ENCODE results near the gene FTSJ1.

FTSJ1 gene

GRCh38 chrX:48470833-48471118, 5.2 kb upstream of the FTSJ1 start:
- no peak for DNase-seq

DNA sequence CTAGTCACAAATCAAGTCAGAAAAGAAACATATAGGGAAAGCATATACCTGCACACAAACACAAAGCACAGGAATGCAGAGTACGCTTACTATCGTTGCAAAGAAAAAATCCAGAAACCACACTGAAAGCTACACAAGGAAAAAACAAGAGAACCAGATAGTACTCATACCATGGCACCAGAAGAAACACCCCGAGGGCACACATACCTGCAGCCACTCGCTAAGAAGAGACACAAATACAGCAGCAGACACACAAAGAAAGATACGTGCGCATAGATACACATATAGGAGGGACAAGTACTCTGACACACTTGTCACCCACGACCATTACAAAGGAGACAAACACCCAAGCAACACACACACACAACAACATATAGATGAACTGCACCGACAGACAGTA, 4.5 kb upstream of the FTSJ1 start:
- no peak for DNase-seq

- DNase-seq = no peak
These were observed 3.8 kb upstream of the FTSJ1 start for GRCh38 chrX:48472225-48472624.

DNA sequence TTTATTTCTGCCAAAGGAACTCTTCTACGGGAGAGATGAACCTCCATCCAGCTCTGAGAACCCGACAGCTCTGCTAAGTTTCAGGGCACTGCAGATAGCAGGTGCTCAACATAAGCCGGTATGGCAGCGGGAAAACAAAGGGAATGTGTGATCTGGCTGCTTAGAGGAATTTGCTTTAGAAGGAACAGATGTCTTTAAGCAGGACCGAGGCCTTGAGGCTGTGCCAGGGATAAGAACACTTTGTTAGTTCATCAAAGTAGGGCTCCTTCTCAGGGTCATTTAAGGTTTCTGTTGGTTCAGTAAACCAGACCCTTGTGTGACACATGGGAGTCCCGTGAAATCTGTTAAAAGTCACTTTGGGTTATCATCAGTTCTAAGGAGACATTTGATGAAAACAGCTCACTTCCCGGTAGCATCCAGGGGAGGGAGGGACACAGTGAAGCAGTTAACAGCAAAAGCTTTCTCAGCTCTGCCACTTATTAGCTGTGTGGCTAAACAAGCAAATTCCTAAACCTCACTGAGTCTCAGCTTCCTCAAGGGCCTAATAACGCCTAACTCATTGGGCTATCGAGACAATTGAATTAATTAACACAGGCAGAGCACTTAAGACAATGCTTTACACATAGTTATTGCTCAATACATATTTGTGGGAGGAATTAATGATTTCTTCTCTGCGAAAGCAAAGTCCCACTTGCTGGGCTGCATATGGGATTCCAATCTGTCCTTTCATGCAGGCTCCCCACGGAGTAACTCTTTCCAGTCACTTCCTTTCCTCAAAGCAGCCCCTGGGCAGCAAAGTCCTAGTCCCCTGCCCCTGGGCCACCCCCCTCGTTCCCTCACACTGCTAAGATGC, 2.9 kb upstream of the FTSJ1 start:
- no peak for DNase-seq

DNA sequence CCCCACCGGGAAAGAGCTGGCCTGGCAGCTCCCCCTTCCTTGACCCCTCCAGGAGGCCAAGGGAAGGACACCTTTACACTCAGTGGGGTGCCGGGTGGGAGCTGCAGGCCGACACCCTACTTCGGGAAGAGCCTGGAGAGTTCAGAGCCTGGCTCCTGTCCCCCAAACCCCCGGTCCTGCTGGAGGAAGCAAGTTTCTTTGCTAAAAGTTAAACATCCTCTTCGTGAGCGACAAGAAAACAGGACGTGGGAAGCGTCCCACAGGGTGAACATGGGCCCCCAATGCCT, 2.4 kb upstream of the FTSJ1 start:
- DNase-seq = no peak

DNA sequence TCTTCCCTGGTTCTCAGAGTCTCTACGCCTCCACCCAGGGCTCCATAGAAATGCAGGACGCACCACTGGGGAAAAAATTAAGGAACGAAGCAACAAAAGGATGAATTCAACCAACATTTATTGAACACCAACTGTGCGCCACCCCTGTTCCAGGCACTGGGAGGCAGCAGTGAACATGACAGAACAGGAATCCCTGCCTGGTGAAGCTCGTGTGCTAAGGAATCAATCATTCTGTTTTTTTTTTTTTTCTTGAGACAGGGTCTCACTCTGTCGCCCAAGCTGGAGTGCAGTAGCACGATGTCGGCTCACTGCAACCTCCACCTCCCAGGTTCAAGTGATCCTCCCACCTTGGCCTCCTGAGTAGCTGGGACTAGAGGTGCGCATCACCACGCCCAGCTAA, 1.9 kb upstream of the FTSJ1 start:
- peak in 1 of 2 experiments; percentile 29 for DNase-seq

DNA sequence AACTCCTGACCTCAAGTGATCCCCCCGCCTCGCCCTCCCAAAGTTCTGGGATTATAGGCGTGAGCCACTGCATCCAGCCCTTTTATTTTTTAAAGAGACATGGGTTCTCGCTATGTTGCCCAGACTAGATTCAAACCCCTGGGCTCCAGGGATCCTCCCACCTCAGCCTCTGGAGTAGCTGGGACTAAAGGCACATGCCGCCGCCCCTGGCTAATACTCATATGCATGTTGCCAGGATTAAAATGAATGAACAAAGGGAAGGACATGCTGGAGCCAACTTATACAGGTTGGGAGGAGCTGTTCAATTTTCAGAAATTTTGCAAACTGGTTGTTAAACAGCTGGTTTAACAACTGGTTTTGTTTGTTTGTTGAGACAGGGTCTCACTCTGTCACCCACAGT, 1.4 kb upstream of the FTSJ1 start:
- no peak for DNase-seq

GRCh38 chrX:48475296-48475695, 703 bp upstream of the FTSJ1 start:
- no peak for DNase-seq

- DNase-seq = no peak
These were observed 920 bp downstream of the FTSJ1 start for GRCh38 chrX:48476919-48477318.

DNA sequence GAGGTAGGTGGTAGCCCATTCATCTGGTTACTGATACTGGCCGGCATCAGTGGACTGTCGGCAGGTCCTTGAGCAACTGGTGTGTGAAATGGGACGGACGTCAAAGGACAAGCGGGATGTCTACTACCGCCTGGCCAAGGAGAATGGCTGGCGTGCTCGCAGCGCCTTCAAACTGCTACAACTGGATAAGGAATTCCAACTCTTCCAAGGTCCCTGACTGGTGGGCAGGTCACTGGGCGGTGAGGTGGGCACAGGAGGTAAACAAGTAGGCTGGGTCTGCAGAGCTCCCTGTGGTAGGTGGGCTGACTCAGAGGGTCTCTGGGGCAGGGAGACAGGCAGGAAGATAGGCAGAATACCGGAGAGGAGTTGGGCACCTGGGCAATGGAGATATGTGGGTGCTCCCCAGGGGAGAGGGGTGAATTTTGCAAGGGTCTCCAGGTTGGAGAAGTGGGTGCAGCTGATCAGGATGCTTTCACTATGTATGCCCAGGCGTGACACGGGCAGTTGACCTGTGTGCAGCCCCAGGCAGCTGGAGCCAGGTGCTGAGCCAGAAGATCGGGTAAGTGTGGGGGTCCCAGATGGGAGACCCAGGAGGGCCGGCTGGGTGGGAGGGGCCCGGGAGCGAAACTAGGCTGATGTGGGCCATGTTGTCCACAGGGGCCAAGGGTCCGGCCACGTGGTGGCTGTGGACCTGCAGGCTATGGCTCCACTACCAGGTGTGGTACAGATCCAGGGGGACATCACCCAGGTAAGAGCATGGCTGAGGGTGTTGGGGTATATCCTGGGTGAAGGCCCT, 2.2 kb downstream of the FTSJ1 start:
- no peak for DNase-seq

DNA sequence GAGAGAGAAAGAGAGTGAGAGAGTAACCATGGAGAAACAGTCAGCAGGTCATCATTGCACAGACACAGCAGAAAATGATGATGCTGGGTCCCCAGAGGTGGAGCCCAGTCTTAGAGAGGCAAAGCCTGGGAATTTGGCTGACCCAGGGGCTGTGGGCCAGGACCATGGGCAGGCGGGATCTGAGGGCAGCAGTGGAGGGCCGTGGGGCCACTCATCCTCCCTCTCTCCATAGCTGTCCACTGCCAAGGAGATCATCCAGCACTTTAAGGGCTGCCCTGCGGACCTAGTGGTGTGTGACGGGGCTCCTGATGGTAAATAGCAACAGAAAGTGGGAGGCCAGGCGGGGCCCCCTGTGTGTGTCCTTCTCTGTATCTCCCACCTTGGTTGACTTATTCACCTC, 2.8 kb downstream of the FTSJ1 start:
- DNase-seq = no peak

- DNase-seq = no peak
These were observed 4.1 kb downstream of the FTSJ1 start for GRCh38 chrX:48480142-48480541.

DNA sequence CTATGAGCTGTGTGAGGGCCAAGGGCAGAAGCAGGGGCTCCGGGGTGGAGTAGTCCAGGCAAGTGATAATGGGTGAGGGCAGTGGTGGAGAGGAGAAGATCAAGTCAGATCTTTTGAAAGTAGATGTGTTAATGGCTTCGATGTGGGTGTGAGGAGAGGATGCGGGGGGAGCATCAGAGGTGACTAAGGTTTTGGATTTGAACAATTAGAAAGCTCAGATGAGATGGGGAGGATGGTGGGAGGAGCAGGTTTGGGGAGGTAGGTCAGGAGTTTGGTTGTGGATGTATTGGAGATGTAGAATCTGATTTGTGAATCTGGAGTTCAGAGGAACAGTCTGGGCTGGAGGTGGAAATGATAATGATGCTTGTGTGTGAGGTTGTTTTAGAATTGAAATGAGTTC, 4.6 kb downstream of the FTSJ1 start:
- no peak for DNase-seq

GRCh38 chrX:48482526-48482925, 6.5 kb downstream of the FTSJ1 start:
- no peak for DNase-seq

DNA sequence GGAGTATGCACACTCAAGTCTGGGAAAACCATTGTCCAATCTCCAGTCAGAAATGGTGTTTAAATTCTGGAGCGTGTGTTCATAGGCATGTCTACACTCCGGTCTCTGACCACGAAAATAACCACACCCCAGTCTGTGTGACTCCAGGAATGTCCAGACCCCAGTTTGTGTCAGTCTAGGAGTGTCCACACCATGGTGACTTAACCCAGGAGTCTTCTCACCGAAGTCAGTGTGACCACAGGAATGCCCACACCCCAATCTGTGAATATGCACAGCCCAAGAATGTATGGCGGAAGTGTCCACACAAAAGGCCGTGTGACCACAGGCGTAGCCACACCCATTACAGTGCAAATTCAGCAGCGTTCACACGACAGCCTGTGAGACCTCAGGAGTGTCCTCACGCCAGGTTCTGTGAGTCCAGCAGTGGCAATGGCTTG, 11.4 kb downstream of the FTSJ1 start:
- DNase-seq = no peak

- no peak for DNase-seq
These were observed 12.0 kb downstream of the FTSJ1 start for GRCh38 chrX:48488034-48488433.

DNA sequence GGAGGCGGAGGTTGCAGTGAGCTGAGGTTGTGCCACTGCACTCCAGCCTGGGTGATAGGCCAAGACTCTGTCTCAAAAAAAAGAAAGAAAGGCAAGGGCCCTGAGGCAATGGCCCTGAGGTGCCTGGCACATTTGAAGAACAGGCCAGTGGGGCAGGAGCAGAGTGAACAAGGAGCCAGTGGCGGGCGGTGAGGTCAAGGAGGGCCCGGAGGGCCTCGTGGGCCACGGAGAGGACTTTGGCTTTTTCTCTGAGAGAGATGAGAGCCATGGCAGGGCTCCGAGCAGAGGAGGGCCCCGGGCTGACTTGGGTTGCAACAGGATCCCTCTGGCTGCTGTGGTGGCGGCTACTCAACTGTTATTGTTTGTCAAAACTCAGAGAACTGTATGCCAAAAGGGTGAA, 13.3 kb downstream of the FTSJ1 start:
- DNase-seq = no peak

- no peak for DNase-seq
These were observed 13.9 kb downstream of the FTSJ1 start for GRCh38 chrX:48489892-48490291.

DNA sequence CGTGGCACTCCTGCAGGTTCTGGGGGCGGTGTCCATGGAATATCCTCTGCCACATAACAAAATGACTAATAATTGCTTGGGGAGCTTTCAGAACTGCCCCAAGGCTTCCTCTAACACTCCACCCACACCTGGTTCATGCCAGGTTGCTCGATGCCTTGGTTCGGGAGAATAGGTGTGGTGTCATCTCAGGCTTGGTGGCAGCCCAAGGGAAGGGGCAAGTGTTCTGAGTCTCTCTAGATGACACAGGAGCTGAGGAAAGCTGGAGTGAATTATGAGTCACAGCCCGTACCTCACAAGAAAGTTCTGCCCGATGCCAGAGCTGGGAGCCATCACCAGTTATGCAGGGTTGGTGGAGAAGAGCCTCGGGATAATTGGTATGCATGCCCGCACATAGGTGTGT, 14.7 kb downstream of the FTSJ1 start:
- DNase-seq = no peak

DNA sequence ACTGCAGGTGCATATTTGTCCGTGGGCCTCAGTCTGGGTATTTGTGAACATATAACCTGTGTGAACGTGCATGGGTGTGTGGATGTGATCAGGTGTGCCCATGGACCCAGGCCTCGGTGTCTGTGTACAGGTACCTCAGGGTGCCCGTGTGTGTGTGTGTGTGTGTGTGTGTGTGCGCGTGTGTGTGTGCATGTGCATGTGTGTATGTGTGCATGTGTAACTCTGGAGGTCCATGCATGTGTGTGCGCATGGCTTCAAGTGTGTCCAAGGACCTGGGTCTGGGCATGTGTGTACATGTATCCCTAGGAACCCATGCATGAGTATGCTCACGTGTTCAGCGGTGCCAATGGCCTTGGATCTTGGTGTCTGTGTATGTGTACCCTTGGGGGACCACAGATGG, 15.8 kb downstream of the FTSJ1 start:
- no peak for DNase-seq

DNA sequence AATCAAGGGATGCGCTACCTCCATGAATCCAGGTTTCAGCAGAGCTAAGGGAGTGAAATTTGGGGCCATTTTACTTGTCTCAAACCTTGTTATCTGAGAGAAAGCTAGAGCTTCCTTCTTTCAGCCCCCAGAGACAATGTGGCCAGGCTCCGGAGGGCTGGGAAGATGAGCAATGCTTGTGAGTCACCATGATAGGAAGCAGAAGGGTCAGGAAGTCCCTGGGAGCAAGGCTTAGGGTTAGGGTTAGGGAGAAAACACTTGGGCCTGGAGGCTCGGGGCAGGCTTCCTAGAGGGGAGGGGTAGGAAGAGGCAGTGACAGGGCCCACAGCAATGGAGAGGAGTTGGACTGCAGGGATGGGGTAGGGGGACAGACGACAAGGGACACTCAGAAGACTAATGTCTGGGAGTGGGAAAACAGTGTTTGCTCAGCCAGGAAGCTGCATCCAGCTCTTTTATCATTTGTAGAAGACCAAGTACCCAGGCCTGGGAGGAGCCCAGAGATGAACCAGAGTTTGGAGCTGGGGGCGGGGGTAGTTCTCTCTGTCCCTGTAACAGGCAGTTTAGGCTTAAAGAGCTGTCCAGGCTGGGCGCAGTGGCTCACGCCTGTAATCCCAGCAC, 16.4 kb downstream of the FTSJ1 start:
- no peak for DNase-seq

- DNase-seq = peak; percentile 21 to 29
These were observed 17.9 kb downstream of the FTSJ1 start for GRCh38 chrX:48493890-48494364.

- DNase-seq = no peak
These were observed 20.7 kb downstream of the FTSJ1 start for GRCh38 chrX:48496660-48497059.

GRCh38 chrX:48497871-48498270, 21.9 kb downstream of the FTSJ1 start:
- no peak for DNase-seq

All from activated CD4-positive, alpha-beta T cell treated with anti-CD3 and anti-CD28 coated beads, Interleukin-2, amount 50 U/mL, for 48 hours (primary cell).